HL-60 (cell line): Measurements from ENCODE around the gene ADGRL3.
"Not testable (repeated sequence)": the region's sequence is repeated elsewhere in the genome, so short reads cannot be mapped to it uniquely, and the experiment has no call there.

Experiments
- DNase-seq, 2 experiments: peaks; one replicate each; pipeline ENCODE4 v3.0.0-alpha.2; 2010 to 2020; ENCODE audit warnings: low read depth in 1 of 2, low spot score in 1 of 2
- H3K27ac ChIP-seq: fragments of 250-450 bp; sonication (Bioruptor Pico); replicated peaks from 2 replicates; pipeline ENCODE4 v1.5.1; 2020; ENCODE audit warnings: mild to moderate bottlenecking, moderate library complexity
- H3K27me3 ChIP-seq: fragments of 250-450 bp; sonication (Bioruptor Pico); 2 replicates; pipeline ENCODE4 v1.5.1; 2021; ENCODE audit warnings: mild to moderate bottlenecking, moderate library complexity; ENCODE audit not compliant: insufficient read depth, poor library complexity, severe bottlenecking
- H3K4me3 ChIP-seq: replicated peaks from 2 replicates; pipeline ENCODE4 v1.5.1; 2011; ENCODE audit warnings: mild to moderate bottlenecking, control low read depth, low read length; ENCODE audit not compliant: insufficient read depth
- CTCF ChIP-seq: IDR thresholded peaks from one replicate; pipeline ENCODE4 v1.5.1; 2011; ENCODE audit warnings: low read length, control low read depth, inconsistent platforms; ENCODE audit not compliant: insufficient read depth
- GABPA ChIP-seq: IDR thresholded peaks from 2 replicates; pipeline ENCODE4 v1.6.1; 2012; ENCODE audit warnings: low read depth
- POLR2AphosphoS5 ChIP-seq: IDR thresholded peaks from 2 replicates; pipeline ENCODE4 v1.6.1; 2012; ENCODE audit warnings: low read depth
- REST ChIP-seq: IDR thresholded peaks from 2 replicates; pipeline ENCODE4 v1.6.1; 2012; ENCODE audit warnings: low read depth; ENCODE audit not compliant: insufficient replicate concordance
- SPI1 ChIP-seq: IDR thresholded peaks from 2 replicates; pipeline ENCODE4 v1.6.1; 2012; ENCODE audit warnings: low read depth, mild to moderate bottlenecking, borderline replicate concordance

Gene ADGRL3

GRCh38 chr4:61350932-61351331, 150.8 kb downstream of the ADGRL3 start:
- Histone ChIP-seq H3K27me3 (no peaks in the 10 kb centered on the region), H3K4me3 (no peak overlapping the region), H3K27ac (no peak overlapping the region)
- no peak for TF ChIP-seq POLR2AphosphoS5
- TF ChIP-seq GABPA, result no peak
- no peak for TF ChIP-seq REST
- TF ChIP-seq CTCF, result no peak
- no peak for TF ChIP-seq SPI1
- no peak for DNase-seq

- no peak for TF ChIP-seq SPI1
- no peak for TF ChIP-seq GABPA
- no peak for TF ChIP-seq CTCF
- TF ChIP-seq POLR2AphosphoS5, result no peak
- Histone ChIP-seq H3K27ac (no peak overlapping the region), H3K4me3 (no peak overlapping the region), H3K27me3 (no peaks in the 10 kb centered on the region)
- no peak for DNase-seq
Observed at GRCh38 chr4:61356696-61357095, 156.6 kb downstream of the ADGRL3 start.

- DNase-seq, result no peak
- Histone ChIP-seq H3K27me3 (no peaks in the 10 kb centered on the region), H3K4me3 (no peak overlapping the region), H3K27ac (no peak overlapping the region)
- TF ChIP-seq POLR2AphosphoS5, result no peak
- TF ChIP-seq SPI1, result no peak
- no peak for TF ChIP-seq REST
- TF ChIP-seq GABPA, result no peak
- no peak for TF ChIP-seq CTCF
Observed at GRCh38 chr4:61359301-61359700, 159.2 kb downstream of the ADGRL3 start.

- not testable (repeated sequence) for DNase-seq, H3K27ac ChIP-seq, H3K4me3 ChIP-seq, H3K27me3 ChIP-seq
Observed at GRCh38 chr4:61372817-61373216, 172.7 kb downstream of the ADGRL3 start.
